ENCODE measurements around the gene CLEC4C.

DNA sequence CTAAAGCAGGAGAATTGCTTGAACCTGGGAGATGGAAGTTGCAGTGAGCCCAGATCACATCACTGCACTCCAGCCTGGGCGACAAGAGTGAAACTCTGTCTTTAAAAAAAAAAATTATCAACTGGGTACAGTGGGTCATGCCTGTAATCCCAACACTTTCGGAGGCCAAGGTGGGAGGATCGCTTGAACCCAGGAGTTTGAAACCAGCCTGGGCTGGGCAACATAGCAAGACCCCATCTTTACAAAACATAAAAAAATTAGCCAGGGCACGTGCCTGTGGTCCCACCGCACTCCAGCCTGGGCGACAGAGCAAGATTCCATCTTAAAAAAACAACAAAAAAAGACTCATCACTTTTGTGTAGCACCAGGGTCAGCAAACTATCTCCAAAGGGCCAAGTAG, 34.9 kb upstream of the CLEC4C start:
- TF ChIP-seq, protein P1, sequence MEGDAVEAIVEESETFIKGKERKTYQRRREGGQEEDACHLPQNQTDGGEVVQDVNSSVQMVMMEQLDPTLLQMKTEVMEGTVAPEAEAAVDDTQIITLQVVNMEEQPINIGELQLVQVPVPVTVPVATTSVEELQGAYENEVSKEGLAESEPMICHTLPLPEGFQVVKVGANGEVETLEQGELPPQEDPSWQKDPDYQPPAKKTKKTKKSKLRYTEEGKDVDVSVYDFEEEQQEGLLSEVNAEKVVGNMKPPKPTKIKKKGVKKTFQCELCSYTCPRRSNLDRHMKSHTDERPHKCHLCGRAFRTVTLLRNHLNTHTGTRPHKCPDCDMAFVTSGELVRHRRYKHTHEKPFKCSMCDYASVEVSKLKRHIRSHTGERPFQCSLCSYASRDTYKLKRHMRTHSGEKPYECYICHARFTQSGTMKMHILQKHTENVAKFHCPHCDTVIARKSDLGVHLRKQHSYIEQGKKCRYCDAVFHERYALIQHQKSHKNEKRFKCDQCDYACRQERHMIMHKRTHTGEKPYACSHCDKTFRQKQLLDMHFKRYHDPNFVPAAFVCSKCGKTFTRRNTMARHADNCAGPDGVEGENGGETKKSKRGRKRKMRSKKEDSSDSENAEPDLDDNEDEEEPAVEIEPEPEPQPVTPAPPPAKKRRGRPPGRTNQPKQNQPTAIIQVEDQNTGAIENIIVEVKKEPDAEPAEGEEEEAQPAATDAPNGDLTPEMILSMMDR (tag by site-specific recombination; IDR thresholded peaks at IDR 0.05) = no peak
- TF ChIP-seq ZNF404 (tag by site-specific recombination; IDR thresholded peaks at IDR 0.05) (no peak), ZNF777 (tag by site-specific recombination; IDR thresholded peaks at IDR 0.05; ENCODE audit: borderline replicate concordance) (no peak), ZBTB1 (tag by site-specific recombination; IDR thresholded peaks at IDR 0.05) (no peak), ZNF621 (tag by site-specific recombination; IDR thresholded peaks at IDR 0.05) (no peak)
- TF ChIP-seq, protein P2, sequence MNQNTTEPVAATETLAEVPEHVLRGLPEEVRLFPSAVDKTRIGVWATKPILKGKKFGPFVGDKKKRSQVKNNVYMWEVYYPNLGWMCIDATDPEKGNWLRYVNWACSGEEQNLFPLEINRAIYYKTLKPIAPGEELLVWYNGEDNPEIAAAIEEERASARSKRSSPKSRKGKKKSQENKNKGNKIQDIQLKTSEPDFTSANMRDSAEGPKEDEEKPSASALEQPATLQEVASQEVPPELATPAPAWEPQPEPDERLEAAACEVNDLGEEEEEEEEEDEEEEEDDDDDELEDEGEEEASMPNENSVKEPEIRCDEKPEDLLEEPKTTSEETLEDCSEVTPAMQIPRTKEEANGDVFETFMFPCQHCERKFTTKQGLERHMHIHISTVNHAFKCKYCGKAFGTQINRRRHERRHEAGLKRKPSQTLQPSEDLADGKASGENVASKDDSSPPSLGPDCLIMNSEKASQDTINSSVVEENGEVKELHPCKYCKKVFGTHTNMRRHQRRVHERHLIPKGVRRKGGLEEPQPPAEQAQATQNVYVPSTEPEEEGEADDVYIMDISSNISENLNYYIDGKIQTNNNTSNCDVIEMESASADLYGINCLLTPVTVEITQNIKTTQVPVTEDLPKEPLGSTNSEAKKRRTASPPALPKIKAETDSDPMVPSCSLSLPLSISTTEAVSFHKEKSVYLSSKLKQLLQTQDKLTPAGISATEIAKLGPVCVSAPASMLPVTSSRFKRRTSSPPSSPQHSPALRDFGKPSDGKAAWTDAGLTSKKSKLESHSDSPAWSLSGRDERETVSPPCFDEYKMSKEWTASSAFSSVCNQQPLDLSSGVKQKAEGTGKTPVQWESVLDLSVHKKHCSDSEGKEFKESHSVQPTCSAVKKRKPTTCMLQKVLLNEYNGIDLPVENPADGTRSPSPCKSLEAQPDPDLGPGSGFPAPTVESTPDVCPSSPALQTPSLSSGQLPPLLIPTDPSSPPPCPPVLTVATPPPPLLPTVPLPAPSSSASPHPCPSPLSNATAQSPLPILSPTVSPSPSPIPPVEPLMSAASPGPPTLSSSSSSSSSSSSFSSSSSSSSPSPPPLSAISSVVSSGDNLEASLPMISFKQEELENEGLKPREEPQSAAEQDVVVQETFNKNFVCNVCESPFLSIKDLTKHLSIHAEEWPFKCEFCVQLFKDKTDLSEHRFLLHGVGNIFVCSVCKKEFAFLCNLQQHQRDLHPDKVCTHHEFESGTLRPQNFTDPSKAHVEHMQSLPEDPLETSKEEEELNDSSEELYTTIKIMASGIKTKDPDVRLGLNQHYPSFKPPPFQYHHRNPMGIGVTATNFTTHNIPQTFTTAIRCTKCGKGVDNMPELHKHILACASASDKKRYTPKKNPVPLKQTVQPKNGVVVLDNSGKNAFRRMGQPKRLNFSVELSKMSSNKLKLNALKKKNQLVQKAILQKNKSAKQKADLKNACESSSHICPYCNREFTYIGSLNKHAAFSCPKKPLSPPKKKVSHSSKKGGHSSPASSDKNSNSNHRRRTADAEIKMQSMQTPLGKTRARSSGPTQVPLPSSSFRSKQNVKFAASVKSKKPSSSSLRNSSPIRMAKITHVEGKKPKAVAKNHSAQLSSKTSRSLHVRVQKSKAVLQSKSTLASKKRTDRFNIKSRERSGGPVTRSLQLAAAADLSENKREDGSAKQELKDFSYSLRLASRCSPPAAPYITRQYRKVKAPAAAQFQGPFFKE (tag by site-specific recombination; IDR thresholded peaks at IDR 0.05; ENCODE audit: borderline replicate concordance) = no peak
- TF ChIP-seq, protein P3, sequence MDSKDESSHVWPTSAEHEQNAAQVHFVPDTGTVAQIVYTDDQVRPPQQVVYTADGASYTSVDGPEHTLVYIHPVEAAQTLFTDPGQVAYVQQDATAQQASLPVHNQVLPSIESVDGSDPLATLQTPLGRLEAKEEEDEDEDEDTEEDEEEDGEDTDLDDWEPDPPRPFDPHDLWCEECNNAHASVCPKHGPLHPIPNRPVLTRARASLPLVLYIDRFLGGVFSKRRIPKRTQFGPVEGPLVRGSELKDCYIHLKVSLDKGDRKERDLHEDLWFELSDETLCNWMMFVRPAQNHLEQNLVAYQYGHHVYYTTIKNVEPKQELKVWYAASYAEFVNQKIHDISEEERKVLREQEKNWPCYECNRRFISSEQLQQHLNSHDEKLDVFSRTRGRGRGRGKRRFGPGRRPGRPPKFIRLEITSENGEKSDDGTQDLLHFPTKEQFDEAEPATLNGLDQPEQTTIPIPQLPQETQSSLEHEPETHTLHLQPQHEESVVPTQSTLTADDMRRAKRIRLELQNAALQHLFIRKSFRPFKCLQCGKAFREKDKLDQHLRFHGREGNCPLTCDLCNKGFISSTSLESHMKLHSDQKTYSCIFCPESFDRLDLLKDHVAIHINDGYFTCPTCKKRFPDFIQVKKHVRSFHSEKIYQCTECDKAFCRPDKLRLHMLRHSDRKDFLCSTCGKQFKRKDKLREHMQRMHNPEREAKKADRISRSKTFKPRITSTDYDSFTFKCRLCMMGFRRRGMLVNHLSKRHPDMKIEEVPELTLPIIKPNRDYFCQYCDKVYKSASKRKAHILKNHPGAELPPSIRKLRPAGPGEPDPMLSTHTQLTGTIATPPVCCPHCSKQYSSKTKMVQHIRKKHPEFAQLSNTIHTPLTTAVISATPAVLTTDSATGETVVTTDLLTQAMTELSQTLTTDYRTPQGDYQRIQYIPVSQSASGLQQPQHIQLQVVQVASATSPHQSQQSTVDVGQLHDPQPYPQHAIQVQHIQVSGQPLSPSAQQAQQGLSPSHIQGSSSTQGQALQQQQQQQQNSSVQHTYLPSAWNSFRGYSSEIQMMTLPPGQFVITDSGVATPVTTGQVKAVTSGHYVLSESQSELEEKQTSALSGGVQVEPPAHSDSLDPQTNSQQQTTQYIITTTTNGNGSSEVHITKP (tag by site-specific recombination; IDR thresholded peaks at IDR 0.05) = no peak
- TF ChIP-seq, protein P4, sequence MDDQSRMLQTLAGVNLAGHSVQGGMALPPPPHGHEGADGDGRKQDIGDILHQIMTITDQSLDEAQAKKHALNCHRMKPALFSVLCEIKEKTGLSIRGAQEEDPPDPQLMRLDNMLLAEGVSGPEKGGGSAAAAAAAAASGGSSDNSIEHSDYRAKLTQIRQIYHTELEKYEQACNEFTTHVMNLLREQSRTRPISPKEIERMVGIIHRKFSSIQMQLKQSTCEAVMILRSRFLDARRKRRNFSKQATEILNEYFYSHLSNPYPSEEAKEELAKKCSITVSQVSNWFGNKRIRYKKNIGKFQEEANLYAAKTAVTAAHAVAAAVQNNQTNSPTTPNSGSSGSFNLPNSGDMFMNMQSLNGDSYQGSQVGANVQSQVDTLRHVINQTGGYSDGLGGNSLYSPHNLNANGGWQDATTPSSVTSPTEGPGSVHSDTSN (CRISPR knock-in tag; IDR thresholded peaks at IDR 0.05) = no peak

Measured in HEK293 (cell line).